ENCODE data around the gene CYP39A1.

The CYP39A1 gene

DNA sequence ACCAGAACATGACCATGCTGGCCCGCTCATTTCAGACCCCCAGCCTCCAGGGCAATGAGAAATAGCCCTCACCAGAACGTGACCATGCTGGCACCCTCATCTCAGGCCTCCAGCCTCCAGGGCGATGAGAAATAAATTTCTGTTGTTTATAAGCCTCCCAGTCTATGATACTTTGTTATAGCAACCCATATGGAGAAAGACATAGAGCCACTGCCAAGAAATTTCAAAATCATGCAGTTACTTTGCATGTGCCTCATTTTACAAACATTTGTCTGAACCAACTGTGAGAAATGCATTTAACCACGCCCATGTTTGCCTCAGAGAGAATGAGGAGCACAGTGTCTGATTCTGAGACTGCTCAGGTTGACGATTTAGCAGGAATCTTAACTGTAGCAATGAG lies 15.5 kb downstream of the CYP39A1 start:
- no peaks in the 10 kb centered on the region for H3K27me3 ChIP-seq (ENCODE audit: insufficient read depth, poor library complexity, severe bottlenecking)
- H3K27ac ChIP-seq (replicated peaks): no peak overlapping the region
- no peak overlapping the region for H3K4me3 ChIP-seq (replicated peaks; ENCODE audit: insufficient read depth, low read length)
- DNase-seq (ENCODE audit: low read depth in 1 of 2, low spot score in 1 of 2): no peak
- TF ChIP-seq, protein P1, sequence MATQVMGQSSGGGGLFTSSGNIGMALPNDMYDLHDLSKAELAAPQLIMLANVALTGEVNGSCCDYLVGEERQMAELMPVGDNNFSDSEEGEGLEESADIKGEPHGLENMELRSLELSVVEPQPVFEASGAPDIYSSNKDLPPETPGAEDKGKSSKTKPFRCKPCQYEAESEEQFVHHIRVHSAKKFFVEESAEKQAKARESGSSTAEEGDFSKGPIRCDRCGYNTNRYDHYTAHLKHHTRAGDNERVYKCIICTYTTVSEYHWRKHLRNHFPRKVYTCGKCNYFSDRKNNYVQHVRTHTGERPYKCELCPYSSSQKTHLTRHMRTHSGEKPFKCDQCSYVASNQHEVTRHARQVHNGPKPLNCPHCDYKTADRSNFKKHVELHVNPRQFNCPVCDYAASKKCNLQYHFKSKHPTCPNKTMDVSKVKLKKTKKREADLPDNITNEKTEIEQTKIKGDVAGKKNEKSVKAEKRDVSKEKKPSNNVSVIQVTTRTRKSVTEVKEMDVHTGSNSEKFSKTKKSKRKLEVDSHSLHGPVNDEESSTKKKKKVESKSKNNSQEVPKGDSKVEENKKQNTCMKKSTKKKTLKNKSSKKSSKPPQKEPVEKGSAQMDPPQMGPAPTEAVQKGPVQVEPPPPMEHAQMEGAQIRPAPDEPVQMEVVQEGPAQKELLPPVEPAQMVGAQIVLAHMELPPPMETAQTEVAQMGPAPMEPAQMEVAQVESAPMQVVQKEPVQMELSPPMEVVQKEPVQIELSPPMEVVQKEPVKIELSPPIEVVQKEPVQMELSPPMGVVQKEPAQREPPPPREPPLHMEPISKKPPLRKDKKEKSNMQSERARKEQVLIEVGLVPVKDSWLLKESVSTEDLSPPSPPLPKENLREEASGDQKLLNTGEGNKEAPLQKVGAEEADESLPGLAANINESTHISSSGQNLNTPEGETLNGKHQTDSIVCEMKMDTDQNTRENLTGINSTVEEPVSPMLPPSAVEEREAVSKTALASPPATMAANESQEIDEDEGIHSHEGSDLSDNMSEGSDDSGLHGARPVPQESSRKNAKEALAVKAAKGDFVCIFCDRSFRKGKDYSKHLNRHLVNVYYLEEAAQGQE (IDR thresholded peaks at IDR 0.05; ENCODE audit: insufficient replicate concordance, low read depth): no peak
- no peak for TF ChIP-seq GABPA (IDR thresholded peaks at IDR 0.05; ENCODE audit: low read depth)
- TF ChIP-seq POLR2AphosphoS5 (IDR thresholded peaks at IDR 0.05; ENCODE audit: low read depth): no peak
- no peak for TF ChIP-seq SPI1 (IDR thresholded peaks at IDR 0.05; ENCODE audit: borderline replicate concordance, low read depth)
- TF ChIP-seq, protein P2, sequence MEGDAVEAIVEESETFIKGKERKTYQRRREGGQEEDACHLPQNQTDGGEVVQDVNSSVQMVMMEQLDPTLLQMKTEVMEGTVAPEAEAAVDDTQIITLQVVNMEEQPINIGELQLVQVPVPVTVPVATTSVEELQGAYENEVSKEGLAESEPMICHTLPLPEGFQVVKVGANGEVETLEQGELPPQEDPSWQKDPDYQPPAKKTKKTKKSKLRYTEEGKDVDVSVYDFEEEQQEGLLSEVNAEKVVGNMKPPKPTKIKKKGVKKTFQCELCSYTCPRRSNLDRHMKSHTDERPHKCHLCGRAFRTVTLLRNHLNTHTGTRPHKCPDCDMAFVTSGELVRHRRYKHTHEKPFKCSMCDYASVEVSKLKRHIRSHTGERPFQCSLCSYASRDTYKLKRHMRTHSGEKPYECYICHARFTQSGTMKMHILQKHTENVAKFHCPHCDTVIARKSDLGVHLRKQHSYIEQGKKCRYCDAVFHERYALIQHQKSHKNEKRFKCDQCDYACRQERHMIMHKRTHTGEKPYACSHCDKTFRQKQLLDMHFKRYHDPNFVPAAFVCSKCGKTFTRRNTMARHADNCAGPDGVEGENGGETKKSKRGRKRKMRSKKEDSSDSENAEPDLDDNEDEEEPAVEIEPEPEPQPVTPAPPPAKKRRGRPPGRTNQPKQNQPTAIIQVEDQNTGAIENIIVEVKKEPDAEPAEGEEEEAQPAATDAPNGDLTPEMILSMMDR (IDR thresholded peaks at IDR 0.05; ENCODE audit: insufficient read depth, low read length): no peak

DNA sequence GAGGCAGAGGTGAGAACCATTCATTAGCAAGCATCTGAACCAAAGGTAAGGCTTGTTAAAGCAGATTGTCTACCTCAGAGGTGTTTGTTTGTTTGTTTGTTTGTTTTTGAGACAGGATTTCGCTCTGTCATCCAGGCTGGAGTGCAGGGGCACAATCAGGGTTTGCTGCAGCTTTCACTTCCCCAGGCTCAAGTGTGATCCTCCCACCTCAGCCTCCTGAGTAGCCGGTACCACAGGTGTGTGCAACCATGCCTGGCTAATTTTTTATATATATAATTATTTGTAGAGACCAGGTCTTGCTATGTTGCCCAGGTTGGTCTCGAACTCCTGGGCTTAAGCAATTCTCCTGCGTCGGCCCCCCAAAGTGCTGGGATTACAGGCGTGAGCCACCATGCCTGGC lies 17.2 kb downstream of the CYP39A1 start:
- Histone ChIP-seq H3K4me3 (replicated peaks; ENCODE audit: insufficient read depth, low read length) (no peak overlapping the region), H3K27me3 (ENCODE audit: insufficient read depth, poor library complexity, severe bottlenecking) (no peaks in the 10 kb centered on the region), H3K27ac (replicated peaks) (no peak overlapping the region)
- TF ChIP-seq POLR2AphosphoS5 (IDR thresholded peaks at IDR 0.05; ENCODE audit: low read depth): no peak
- TF ChIP-seq SPI1 (IDR thresholded peaks at IDR 0.05; ENCODE audit: borderline replicate concordance, low read depth): no peak
- TF ChIP-seq, protein P2 (IDR thresholded peaks at IDR 0.05; ENCODE audit: insufficient read depth, low read length): no peak
- TF ChIP-seq, protein P1 (IDR thresholded peaks at IDR 0.05; ENCODE audit: insufficient replicate concordance, low read depth): no peak
- TF ChIP-seq GABPA (IDR thresholded peaks at IDR 0.05; ENCODE audit: low read depth): no peak
- no peak for DNase-seq (ENCODE audit: low read depth in 1 of 2, low spot score in 1 of 2)

DNA sequence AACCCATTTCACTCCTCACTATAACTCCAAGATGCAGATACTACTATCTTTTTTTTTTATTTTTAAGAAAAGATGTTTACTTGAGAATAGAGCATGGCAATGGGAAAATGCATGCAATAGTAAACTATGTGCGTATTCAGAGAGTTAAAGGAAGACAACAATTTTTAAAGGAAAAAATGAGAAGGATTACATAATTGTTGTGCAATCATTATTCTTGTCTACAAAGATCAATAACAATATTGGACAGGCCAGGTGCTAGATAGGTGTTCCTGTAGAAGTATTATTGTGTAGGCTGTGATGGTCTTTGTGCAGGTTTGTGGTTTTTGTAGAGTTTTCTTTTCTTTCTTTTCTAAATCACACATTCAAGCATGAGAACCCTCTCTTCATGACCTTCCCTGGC lies 20.6 kb downstream of the CYP39A1 start:
- Histone ChIP-seq H3K27me3 (ENCODE audit: insufficient read depth, poor library complexity, severe bottlenecking) (no peaks in the 10 kb centered on the region), H3K4me3 (replicated peaks; ENCODE audit: insufficient read depth, low read length) (no peak overlapping the region), H3K27ac (replicated peaks) (no peak overlapping the region)
- DNase-seq (ENCODE audit: low read depth in 1 of 2, low spot score in 1 of 2): no peak
- TF ChIP-seq POLR2AphosphoS5 (IDR thresholded peaks at IDR 0.05; ENCODE audit: low read depth) (no peak), SPI1 (IDR thresholded peaks at IDR 0.05; ENCODE audit: borderline replicate concordance, low read depth) (no peak), GABPA (IDR thresholded peaks at IDR 0.05; ENCODE audit: low read depth) (no peak)
- TF ChIP-seq, protein P1 (IDR thresholded peaks at IDR 0.05; ENCODE audit: insufficient replicate concordance, low read depth): no peak
- TF ChIP-seq, protein P2 (IDR thresholded peaks at IDR 0.05; ENCODE audit: insufficient read depth, low read length): no peak

All from HL-60 (cell line).